ENCODE results near the gene SWI5. TPM values are rescaled to one million over a fixed set of nuclear protein-coding genes. Genes with fewer than 3 reads are reported as not detected.

SWI5 gene
- total RNA-seq, 2 experiments from 2014 or later: 13.3 to 15.5 TPM

DNA sequence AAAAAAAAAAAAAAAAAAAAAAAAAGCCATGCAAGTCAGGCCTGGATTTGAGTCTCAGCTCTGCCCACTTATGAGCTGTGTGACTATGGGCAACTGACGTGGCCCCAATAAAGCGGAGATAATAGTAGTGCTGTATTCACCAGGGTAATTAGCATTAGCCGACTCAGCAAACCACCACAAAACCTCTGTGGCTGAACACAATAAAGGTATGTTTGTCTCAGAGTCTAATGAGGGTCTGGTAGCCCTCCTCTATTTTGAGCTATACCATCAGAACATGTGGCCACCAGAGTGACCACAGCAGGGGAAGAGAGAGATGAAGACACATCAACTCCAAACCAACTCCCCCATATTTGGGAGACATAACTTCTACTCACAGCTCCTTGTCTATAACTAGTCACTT, 15.9 kb downstream of the SWI5 start:
- intact Hi-C loops (cut with micrococcal nuclease): no loop called here
- Mint-ChIP-seq H3K27ac (no peak overlapping the region), H3K27me3 (ENCODE audit: low read depth) (no peaks in the 10 kb centered on the region), H3K4me3 (no peak overlapping the region), H3K36me3 (ENCODE audit: low read depth) (peaks cover 2% of the 10 kb centered on the region), H3K9me3 (no peaks in the 10 kb centered on the region), H3K4me1 (ENCODE audit: low read depth) (no peaks in the 10 kb centered on the region)
- DNase-seq: no peak
- CTCF ChIA-PET: interaction anchor here (1.0 to 1.3 kb wide), 2 partner anchors 37 to 147 kb away, joined by 3 read pairs; no protein-coding TSS in a partner anchor

DNA sequence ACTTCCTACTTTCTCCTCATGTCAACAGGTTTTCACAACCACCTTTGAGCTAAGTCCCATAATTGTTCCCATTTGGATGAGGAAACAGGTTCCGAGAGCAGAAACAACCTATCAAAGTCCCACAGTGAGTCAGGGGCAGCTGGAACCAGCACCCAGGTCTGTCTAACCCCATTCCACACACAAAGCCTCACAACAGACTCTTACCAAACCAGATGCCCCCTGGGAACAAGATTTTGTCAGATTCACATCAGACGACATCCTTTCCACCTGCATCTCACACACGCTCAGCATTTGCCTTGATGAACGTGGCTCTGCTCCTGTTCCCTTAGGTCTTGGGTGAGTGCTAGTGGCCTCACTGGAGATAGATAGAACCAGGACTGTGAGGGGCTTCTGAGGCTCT, 17.0 kb downstream of the SWI5 start:
- CTCF ChIA-PET: interaction anchor here (0.6 kb wide), 1 partner anchor 31 kb away, joined by 5 read pairs; no protein-coding TSS in a partner anchor
- Mint-ChIP-seq H3K4me1 (ENCODE audit: low read depth) (no peaks in the 10 kb centered on the region), H3K9me3 (no peaks in the 10 kb centered on the region), H3K27ac (no peak overlapping the region), H3K36me3 (ENCODE audit: low read depth) (no peaks in the 10 kb centered on the region), H3K4me3 (no peak overlapping the region), H3K27me3 (ENCODE audit: low read depth) (no peaks in the 10 kb centered on the region)
- intact Hi-C loops (cut with micrococcal nuclease): no loop called here
- DNase-seq: no peak

DNA sequence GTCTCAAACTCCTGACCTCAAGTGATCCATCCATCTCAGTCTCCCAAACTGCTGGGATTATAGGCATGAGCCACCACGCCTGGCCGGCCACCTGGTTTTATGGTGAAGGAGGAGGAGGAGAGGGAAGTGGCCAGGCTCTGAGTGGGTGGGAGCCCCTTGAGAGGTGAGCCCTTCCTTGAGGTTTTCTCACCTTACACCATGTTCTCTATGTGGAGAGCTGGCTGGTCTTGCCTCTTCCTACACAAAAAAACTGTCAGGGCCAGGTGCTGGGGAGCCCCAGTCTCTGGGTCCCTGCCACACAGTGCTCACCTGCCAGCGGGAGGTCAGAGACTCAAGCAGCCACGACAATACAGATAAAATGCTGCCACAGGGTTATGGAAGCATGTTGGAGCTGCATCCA, 18.1 kb downstream of the SWI5 start:
- H3K36me3 Mint-ChIP-seq (ENCODE audit: low read depth): no peaks in the 10 kb centered on the region

DNA sequence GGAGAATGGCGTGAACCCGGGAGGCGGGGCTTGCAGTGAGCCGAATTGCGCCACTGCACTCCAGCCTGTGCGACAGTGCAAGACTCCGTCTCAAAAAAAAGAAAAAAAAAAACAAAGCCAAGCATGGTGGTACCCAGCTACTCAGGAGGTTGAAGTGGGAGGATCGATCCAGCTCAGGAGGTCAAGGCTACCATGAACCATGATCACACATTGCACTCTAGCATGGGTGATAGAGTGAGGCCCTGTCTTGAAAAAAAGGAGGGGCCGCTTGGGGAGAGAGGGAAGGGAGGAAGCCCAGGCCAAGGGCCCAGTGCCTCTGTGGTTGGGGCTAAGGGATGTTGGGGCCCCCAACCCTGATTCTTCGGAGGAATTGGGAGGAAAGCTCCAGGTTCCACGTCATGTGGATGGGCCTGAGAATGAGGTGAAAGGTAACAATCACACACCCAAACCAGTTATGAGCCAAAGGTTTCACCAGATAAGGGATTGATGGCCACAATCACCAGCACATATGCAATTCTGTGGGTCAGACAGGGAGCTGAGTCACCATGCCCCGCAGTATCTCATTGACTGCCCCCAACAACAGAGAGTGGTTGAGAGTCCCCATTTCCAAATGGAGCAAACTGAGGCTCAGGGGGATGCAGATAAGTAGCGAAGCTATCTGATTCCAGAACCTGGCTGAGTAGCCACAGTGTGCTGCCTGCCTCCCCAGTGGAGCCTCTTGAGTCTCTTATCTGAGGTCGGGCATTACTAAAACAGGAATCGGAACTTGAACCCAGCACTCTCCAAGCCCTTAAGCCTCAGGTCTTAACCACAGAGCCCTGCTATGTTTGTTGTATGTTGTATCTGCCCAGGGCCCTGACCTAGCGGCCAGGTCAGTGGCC, 20.5 kb downstream of the SWI5 start:
- Mint-ChIP-seq H3K4me1 (ENCODE audit: low read depth) (no peaks in the 10 kb centered on the region), H3K27ac (no peak overlapping the region), H3K36me3 (ENCODE audit: low read depth) (no peaks in the 10 kb centered on the region), H3K9me3 (no peaks in the 10 kb centered on the region), H3K4me3 (no peak overlapping the region), H3K27me3 (ENCODE audit: low read depth) (no peaks in the 10 kb centered on the region)
- intact Hi-C loops (cut with micrococcal nuclease): no loop called here
- CTCF ChIA-PET: interaction anchor here (0.7 to 2.3 kb wide), 4 partner anchors 34 to 122 kb away, joined by 3 to 9 read pairs (median 5); no protein-coding TSS in a partner anchor
- no peak for DNase-seq

More for the DNA sequence above, 18.1 kb downstream of the SWI5 start:
- no peaks in the 10 kb centered on the region for H3K4me1 Mint-ChIP-seq (ENCODE audit: low read depth)
- no peak overlapping the region for H3K27ac Mint-ChIP-seq
- CTCF ChIA-PET: interaction anchor here (0.8 to 2.3 kb wide), 2 partner anchors 47 to 67 kb away, joined by 4 to 9 read pairs; no protein-coding TSS in a partner anchor
- H3K27me3 Mint-ChIP-seq (ENCODE audit: low read depth): no peaks in the 10 kb centered on the region
- no peak for DNase-seq
- no peak overlapping the region for H3K4me3 Mint-ChIP-seq
- H3K9me3 Mint-ChIP-seq: no peaks in the 10 kb centered on the region
- intact Hi-C loops (cut with micrococcal nuclease): no loop called here

DNA sequence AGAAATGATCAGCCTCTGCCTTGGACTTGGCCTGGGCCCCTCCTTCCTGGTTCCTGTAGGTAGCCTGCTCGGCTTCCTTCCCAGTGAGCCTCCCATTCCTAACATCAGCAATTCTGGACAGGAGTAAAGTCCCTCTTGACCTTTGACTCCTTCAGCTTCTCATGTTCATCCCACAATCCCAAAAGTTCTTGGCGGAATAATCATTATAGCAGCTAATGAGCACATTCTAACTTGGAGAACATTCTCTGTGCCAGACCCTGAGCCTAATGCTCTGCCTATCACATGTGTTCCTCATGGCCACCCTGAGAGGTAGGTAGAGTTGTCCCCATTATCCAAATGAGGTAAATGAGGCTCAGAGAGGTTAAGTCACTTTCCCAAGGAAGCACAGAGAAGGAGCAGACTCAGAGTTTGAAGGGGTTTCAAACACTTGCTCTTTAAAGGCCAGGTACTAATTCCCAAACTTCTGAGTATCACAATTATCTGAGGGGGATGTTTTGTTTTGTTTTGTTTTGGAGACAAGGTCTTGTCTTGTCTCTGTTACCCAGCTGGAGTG, 21.2 kb downstream of the SWI5 start:
- H3K4me3 Mint-ChIP-seq: no peak overlapping the region
- H3K27me3 Mint-ChIP-seq (ENCODE audit: low read depth): no peaks in the 10 kb centered on the region
- H3K36me3 Mint-ChIP-seq (ENCODE audit: low read depth): no peaks in the 10 kb centered on the region
- CTCF ChIA-PET: interaction anchor here (1.0 kb wide), 1 partner anchor 141 kb away, joined by 4 read pairs; no protein-coding TSS in a partner anchor
- intact Hi-C loops (cut with micrococcal nuclease): no loop called here
- no peak overlapping the region for H3K27ac Mint-ChIP-seq
- no peaks in the 10 kb centered on the region for H3K9me3 Mint-ChIP-seq
- no peaks in the 10 kb centered on the region for H3K4me1 Mint-ChIP-seq (ENCODE audit: low read depth)
- DNase-seq: no peak

DNA sequence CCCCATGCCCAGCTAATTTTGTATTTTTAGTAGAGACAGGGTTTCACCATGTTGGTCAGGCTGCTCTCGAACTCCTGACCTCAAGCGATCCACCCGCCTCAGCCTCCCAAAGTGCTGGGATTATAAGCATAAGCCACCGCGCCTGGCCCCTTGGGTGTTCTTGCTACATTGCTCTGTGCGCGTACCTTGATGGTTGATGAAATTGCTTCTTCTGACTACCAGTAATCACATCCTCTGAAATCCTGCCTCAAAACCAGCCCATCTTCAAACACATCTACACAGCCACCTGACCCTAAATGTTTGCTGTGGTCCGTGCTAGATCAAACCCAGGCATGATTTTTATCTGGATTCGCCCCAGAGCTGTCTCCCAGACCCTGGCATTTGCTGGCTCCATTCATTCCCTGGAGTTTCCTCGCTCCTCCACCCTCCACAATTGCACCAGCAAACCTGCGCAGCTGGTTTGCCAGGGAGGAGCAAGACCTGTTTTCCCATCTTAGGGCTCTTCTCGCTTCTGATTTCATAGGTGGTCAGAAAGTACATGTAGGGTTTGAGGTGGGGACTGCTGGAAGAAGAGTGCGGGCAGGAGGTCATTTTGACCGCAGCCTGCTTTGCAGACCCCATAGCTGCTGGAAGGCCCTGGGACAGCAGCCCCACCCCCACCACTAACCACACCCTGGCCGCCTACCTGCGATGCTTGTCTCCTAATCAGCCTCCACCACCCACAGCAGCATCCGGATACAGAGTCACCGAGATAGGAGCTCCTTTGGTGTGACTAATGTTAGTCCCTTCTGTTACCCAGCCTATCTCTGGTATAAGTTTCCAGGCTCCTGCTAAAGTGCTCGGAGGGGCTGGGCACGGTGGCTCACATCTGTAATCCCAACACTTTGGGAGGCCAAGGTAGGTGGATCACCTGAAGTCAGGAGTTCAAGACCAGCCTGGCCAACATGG, 22.7 kb downstream of the SWI5 start:
- intact Hi-C loops (cut with micrococcal nuclease): no loop called here
- no peak overlapping the region for H3K4me3 Mint-ChIP-seq
- H3K27ac Mint-ChIP-seq: no peak overlapping the region
- CTCF ChIA-PET: interaction anchor here (0.6 to 0.7 kb wide), 2 partner anchors 13 to 34 kb away, joined by 3 to 5 read pairs; no protein-coding TSS in a partner anchor
- no peaks in the 10 kb centered on the region for H3K27me3 Mint-ChIP-seq (ENCODE audit: low read depth)
- no peaks in the 10 kb centered on the region for H3K4me1 Mint-ChIP-seq (ENCODE audit: low read depth)
- DNase-seq: no peak
- H3K36me3 Mint-ChIP-seq (ENCODE audit: low read depth): no peaks in the 10 kb centered on the region
- no peaks in the 10 kb centered on the region for H3K9me3 Mint-ChIP-seq

DNA sequence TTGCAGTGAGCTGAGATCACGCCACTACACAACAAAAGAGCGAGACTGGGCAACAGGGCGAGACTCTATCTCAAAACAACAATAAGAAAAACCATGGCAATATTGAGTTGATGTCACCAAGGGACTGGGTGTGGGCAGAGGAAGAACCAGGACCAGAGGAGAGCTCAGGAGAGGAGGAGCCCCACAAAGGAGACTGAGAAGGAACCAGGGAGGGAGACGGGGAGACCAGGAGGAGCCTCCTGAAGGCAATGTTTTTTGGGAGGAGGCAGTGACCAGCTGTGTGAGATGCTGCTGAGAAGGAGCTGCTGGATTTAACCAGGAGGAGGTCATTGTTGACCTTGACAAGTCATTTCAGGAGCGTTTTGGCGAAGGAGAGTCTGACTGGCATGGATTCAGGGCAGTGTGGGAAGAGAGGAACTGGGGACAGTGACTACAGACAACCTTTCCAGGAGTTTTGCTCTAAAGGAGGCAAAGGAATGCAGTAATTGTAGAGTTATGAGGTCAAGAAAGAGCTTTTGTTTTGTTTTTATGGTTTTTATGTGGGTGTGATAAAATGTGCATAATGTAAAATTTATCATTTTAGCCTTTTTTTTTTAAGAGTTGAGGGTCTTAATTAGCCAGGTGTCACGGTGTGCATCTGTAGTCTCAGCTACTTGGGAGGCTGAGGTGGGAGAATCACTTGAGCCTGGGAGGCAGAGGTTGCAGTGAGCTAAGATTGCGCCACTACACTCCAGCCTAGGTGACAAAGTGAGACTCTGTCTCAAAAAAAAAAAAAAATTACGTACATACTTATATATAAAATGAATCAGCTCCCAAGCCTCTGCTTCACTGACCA, 28.3 kb downstream of the SWI5 start:
- Mint-ChIP-seq H3K27ac (no peak overlapping the region), H3K36me3 (ENCODE audit: low read depth) (peaks cover 2% of the 10 kb centered on the region), H3K9me3 (no peaks in the 10 kb centered on the region), H3K4me3 (no peak overlapping the region), H3K4me1 (ENCODE audit: low read depth) (no peaks in the 10 kb centered on the region), H3K27me3 (ENCODE audit: low read depth) (no peaks in the 10 kb centered on the region)
- intact Hi-C loops (cut with micrococcal nuclease): no loop called here
- no peak for DNase-seq
- CTCF ChIA-PET: interaction anchor here (0.6 to 1.5 kb wide), 3 partner anchors 88 to 352 kb away, joined by 3 read pairs; partner anchors contain the start of gene DYNC2I2

DNA sequence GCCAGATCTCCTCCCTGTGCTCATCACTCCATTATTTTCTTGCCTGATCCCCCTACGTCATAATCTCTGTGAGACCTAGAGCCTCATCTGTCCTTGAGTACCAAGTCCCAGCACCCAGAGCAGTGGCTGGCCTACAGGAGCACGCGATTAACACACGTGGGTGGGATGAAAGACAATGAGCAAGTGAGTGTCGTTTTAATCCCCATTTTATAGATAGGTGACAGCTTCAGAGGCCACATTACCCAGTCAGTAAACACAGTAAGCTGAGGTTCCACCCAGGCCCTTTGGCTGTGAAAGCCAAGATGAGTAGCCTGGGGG, 28.9 kb downstream of the SWI5 start:
- intact Hi-C loops (cut with micrococcal nuclease): no loop called here
- H3K4me3 Mint-ChIP-seq: no peak overlapping the region
- no peaks in the 10 kb centered on the region for H3K27me3 Mint-ChIP-seq (ENCODE audit: low read depth)
- H3K4me1 Mint-ChIP-seq (ENCODE audit: low read depth): no peaks in the 10 kb centered on the region
- H3K36me3 Mint-ChIP-seq (ENCODE audit: low read depth): peaks cover 6% of the 10 kb centered on the region
- no peak for DNase-seq
- no peaks in the 10 kb centered on the region for H3K9me3 Mint-ChIP-seq
- no peak overlapping the region for H3K27ac Mint-ChIP-seq
- CTCF ChIA-PET: interaction anchor here (0.9 kb wide), 1 partner anchor 10 kb away, joined by 5 read pairs; no protein-coding TSS in a partner anchor

DNA sequence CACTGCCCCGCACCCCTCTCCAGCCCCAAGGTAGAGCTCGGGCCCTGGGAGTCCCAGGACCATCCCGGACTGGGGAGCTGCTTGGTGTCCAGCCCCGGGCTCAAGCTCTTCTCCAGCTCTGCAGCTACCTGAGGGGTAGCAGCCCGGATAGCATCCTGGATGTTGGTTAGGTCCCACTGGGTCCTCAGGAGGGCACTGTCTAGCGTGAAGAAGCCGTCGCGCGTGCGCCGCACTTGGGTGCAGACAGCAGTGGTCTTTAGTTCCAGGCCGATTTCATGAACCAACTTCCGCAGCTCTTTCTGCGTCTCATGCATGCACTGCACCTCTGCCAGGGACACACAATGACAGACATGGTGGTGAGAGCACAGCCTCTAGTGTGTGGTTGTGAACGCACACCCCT, 33.5 kb downstream of the SWI5 start:
- H3K4me3 Mint-ChIP-seq: no peak overlapping the region
- no peaks in the 10 kb centered on the region for H3K4me1 Mint-ChIP-seq (ENCODE audit: low read depth)
- H3K27ac Mint-ChIP-seq: no peak overlapping the region
- intact Hi-C loops (cut with micrococcal nuclease): no loop called here
- H3K36me3 Mint-ChIP-seq (ENCODE audit: low read depth): peaks cover 17% of the 10 kb centered on the region
- no peaks in the 10 kb centered on the region for H3K27me3 Mint-ChIP-seq (ENCODE audit: low read depth)
- no peak for DNase-seq
- CTCF ChIA-PET: interaction anchor here (0.5 to 1.2 kb wide), 2 partner anchors 14 to 38 kb away, joined by 3 to 4 read pairs; no protein-coding TSS in a partner anchor
- H3K9me3 Mint-ChIP-seq: no peaks in the 10 kb centered on the region

DNA sequence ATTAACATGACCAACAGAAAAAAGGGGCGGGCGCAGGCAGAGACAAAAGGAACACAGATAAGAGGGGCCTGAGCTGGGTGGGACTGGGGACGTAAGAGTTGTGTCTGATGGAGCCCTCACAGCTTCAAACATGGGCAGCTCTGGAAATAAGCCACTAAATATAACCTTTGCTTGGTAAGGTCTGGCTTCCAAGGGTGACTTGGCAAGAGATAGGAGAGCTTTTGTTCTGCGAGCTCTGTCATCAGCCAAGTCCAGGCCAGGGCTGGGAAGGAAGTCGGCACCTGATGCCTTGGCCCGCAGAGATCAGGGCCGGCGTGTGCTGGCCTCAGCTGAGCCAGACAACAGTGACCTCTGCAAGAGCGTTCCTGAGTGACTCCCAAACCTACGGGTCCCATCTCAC, 34.4 kb downstream of the SWI5 start:
- H3K4me3 Mint-ChIP-seq: no peak overlapping the region
- CTCF ChIA-PET: interaction anchor here (1.2 kb wide), 1 partner anchor 31 kb away, joined by 3 read pairs; no protein-coding TSS in a partner anchor
- DNase-seq: no peak
- peaks cover 17% of the 10 kb centered on the region for H3K36me3 Mint-ChIP-seq (ENCODE audit: low read depth)
- H3K9me3 Mint-ChIP-seq: no peaks in the 10 kb centered on the region
- no peaks in the 10 kb centered on the region for H3K27me3 Mint-ChIP-seq (ENCODE audit: low read depth)
- H3K27ac Mint-ChIP-seq: no peak overlapping the region
- intact Hi-C loops (cut with micrococcal nuclease): no loop called here
- no peaks in the 10 kb centered on the region for H3K4me1 Mint-ChIP-seq (ENCODE audit: low read depth)

DNA sequence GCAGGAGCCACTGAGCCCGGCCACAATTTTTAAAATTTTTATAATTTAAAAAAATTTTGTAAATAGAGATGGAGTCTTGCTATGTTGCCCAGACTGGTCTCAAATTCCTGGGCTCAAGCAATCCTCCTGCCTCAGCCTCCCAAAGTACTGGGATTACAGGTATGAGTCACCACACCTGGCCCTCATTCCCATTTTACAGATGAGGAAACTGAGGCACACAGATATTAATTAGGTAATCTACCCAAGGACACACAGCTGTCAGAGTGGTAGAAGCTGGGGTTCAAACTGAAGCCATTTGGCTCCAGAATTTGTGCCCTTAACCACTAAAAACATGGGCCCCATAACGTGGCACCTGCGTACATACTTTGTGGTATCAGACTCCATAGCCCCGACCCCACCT, 38.6 kb downstream of the SWI5 start:
- intact Hi-C loops (cut with micrococcal nuclease): no loop called here

More for the DNA sequence above, 38.6 kb downstream of the SWI5 start:
- no peaks in the 10 kb centered on the region for H3K27me3 Mint-ChIP-seq (ENCODE audit: low read depth)
- H3K27ac Mint-ChIP-seq: no peak overlapping the region
- peaks cover 16% of the 10 kb centered on the region for H3K36me3 Mint-ChIP-seq (ENCODE audit: low read depth)
- CTCF ChIA-PET: interaction anchor here (1.4 kb wide), 1 partner anchor 27 kb away, joined by 3 read pairs; no protein-coding TSS in a partner anchor
- no peak for DNase-seq
- H3K4me3 Mint-ChIP-seq: no peak overlapping the region
- H3K4me1 Mint-ChIP-seq (ENCODE audit: low read depth): no peaks in the 10 kb centered on the region
- H3K9me3 Mint-ChIP-seq: no peaks in the 10 kb centered on the region

All from activated naive CD4-positive, alpha-beta T cell treated with anti-CD3 and anti-CD28 coated beads for 36 hours (primary cell).